ENCODE measurements around the gene CCNE1.
"Not testable (repeated sequence)": the region's sequence is repeated elsewhere in the genome, so short reads cannot be mapped to it uniquely, and the experiment has no call there.

CCNE1 gene

DNA sequence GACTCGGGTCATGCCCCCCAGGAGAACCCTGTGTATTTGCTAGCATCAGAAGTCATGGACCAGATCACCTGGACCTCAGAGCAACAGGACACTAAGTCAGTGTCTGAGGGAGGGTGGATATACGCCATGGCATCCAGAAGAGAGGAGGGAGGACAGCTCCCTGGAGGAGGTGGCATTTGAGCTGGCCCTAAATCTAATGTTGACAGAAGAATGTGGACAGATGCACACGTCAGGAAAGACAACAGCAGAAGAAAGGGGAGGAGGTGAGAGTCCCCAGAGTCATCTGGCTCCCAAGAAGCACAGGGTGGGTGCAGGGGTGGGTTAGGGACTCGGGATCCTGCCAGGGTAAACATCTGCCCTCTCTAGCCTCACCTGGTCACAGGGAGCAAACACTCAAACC lies 24.5 kb upstream of the CCNE1 start:
- DNase-seq (ENCODE audit: low read depth) = no peak

DNA sequence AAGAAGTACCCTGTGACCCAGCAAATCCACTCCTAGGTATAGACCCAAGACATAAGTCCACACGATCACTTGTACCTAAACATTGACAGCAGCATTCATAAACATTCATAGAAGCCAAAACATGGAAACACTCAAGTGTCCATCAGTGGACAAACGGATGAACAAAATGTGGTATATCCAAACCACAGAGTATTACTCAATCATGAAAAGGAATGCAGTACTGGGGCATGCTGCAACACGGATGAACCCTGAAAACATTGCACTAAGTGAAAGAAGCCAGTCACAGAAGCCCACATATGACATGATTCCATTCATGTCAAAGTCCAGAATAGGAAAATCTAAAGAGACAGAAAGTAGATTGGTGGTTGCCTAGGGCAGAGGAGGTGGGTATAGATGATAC lies 22.8 kb upstream of the CCNE1 start:
- DNase-seq (ENCODE audit: low read depth) = no peak

DNA sequence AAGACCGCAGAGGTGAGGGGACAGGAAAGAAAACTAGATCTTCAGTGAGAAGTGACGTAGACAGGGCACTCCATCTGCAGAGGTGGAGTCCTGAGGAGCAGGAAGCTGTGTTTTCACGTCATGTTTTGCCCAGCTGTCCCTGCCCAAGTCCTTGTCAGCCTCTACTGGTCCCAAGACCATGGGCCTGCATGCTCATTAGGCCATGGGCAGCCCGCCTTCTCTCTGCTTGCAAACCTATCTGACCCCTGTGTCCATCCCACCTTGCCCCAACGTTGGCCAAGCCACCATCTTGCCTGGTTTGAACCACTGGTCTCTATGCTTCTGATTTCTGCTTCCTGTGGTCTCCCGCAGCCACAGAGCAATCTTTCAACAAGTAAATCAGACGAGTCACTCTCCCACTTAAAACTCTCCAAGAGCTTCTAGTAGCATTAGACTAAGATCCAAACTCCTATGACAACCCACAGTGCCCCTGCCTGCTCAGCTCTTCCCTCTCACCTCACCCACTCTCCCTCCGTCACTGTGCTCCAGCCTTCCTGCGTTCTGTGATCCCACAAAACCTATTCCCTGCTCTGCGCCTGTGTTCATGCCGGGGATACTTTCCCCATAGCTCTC lies 18.6 kb upstream of the CCNE1 start:
- DNase-seq (ENCODE audit: low read depth) = no peak

DNA sequence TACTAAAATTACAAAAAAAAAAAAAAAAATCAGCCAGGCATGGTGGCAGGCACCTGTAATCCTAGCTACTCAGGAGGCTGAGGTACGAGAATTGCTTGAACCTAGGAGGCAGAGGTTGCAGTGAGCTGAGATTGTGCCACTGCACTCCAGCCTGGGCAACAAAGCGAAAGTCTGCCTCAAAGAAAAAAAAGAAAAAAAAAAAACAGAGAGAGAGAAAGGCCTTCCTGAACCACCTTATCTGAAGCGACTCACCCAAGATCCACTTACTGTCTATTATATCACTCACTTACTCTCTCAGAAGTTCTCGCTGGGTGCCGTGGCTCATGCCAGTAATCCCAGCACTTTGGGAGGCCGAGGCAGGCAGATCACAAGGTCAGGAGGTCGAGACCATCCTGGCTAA lies 17.3 kb upstream of the CCNE1 start:
- DNase-seq (ENCODE audit: low read depth) = not testable (repeated sequence)

DNA sequence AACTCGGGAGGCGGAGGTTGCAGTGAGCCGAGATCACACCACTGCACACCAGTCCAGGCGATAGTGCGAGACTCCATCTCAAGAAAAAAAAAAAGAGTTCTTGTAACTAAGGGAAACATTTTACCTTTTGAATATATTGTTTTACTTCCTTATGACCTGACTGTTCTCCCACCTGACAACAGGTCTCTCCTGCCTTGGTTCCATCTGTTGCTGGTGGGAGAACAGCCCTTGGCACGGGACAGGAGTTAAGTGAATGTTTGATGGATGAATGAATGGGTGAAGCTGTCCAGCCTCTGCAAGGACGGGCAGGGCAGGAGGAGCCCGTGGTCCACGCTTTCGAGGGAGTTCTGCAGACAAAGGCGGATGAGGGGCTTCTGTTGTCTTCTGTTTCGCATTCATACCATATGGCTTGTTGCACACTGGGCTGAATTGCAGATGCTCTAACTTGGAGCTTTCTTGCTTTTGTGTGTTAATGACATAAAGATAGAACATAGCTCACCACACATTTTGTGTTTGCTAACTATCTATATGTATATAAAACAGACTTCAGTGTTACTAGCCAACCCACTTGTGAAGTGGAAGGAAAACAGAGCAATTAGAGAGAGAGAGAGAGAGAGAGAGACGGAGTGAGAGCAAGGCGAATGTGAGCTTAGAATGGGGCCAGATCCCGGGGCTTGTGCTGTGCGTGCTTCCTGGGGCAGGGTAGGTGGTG lies 16.2 kb upstream of the CCNE1 start:
- DNase-seq (ENCODE audit: low read depth) = no peak

DNA sequence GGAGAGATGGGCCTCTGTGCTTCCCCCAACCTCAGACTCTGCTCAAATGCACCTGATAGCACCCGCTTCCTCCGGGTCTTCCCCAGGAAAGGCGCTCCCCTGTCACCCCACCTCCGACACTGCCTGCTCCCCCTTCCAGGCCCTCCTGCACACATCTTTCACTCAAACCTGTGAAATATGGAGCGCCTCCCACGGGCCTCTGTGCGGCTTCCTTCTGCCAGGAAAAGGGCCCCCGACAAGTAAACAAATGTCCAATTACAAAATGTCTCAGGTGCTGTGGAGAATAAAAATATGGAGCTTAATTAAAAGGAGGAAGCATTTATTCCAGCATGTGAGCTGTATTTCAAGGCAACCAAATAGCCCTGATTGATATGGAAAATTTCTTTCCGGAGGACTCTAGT lies 15.6 kb upstream of the CCNE1 start:
- no peak for DNase-seq (ENCODE audit: low read depth)

DNA sequence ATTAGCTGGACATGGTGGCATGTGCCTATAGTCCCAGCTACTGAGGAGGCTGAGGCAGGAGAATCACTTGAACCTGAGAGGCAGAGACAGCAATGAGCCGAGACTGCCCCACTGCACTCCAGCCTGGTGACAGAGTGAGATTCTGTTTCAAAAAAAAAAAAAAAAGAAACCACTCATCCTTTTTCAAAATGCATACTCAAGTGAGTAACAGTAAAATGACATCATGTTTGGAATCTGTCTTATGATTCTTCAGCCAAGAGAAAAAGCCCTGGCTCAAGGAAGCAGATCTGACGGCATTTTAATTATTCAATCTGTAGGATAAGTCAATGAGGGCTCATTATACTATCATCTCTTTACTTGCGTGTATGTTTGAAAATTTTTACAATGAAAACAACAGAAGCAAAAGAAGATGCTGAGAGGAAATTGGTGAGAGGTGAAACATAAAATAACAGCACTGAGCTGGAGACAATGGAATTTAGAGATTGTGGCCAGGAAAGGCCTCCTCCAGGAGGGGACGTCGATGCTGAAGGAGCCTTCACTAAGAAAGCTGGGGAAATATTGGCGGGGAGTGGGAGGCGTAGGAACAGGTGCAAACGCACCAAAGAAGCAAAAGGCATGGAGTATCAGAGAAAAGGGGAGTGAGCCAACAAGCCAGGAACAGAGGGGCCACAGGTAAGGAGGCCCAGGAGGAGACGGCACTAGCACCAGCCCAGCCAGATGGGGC lies 12.9 kb upstream of the CCNE1 start:
- no peak for DNase-seq (ENCODE audit: low read depth)

DNA sequence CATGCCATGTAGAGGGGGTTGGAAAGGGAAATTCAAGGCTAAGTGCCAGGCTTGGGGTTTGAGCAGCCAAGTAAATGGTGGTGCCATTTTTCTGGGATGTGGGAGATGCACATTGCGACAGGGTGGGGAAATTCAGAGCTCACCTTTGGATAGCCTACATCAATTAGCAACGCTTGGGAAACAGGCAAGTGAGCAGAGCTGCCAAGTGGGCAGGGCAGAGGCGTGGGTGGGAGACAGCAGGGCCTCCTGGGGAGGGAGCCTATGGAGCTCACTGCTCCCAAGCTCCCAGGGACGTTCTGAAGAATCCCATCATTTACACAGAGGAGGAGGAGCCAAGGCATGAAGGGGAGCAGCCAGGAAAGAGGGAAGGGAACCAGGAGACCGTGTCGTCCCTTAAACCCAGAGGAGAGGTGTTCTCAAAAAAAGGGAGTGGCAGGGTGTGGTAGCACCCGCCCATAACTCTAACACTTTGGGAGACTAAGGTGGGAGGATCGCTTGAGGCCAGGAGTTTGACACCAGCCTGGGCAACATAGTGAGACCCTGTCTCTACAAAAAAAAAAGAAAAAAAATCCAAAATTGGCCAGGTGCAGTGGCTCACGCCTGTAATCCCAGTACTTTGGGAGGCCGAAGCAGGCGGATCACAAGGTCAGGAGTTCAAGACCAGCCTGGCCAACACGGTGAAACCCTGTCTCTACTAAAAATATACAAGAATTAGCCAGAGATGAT lies 11.5 kb upstream of the CCNE1 start:
- no peak for DNase-seq (ENCODE audit: low read depth)

DNA sequence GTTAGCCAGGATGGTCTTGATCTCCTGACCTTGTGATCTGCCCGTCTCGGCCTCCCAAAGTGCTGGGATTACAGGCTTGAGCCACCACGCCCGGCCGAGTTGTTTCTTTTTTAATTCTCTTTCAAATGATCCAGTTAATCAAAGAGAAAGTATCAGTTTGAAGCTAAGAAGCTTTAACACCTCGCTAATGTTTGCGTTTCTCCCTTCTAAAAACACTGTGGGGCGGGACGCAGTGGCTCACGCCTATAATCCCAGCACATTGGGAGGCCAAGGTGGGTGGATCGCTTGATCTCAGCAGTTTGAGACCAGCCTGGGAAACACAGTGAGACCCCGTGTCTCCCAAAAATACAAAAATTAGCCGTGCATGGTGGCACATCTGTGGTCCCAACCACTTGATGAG lies 7.8 kb upstream of the CCNE1 start:
- DNase-seq (ENCODE audit: low read depth) = not testable (repeated sequence)

DNA sequence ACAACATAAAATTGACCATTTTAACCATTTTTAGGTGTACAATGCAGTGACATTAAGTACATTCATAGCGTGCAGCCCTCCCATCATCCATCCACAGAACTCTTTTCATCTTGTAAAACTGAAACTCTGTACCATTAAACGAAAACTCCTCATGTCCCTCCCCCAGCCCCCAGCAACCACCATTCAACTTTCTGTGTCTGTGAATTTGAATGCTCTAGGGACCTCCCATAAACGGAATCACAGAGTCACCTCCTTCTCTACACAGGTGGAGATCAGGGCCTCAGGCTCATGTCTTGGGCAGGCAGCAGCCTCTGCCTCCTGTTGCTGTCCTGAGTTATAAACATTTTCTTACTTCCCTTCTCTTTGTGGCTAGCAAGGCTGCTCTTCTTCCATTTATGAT lies 7.3 kb upstream of the CCNE1 start:
- DNase-seq (ENCODE audit: low read depth) = no peak

DNA sequence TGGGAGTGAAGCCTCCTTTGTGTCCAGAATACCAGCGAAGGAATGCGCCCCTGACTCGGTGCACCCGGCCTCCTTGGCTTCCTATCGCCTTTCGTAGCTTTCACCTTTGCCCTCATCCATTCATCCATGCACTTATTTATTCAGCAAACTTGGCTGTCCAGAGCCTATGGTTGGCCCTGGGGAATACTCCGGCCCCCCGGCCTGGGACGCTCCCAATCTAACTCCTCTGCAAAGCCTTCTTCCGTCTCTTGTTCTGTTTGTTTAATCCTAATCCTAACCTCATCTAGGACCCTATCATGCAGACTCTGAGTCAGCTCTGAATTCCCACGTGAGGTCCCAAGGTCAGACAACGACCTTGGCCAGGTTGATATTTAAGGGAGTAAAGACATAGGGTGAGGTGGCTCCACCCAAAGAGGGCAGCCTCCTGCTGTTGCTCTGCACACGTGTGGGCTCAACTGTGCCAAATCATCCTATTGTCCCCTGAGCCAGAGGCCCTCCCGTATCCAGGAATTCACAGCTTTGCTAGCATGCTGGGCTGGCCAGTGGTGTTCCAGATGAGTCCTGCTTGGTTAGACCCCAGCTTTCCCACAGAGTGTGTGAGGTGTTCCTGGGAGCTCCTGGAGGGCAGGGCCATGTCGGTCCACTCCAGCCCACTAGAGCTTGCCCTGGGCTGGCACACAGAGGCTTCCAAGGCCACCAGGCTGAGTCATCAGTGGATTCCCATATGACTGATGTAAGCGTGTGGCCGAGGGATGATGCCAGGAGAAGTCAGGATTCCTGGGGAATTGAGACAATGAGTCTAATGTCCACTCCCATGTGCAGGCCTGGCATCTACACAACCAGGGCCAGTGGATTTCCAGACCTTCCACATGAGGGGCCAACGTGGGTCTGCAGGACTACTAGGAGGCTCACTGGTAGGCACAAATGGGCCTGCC lies 6.5 kb upstream of the CCNE1 start:
- no peak for DNase-seq (ENCODE audit: low read depth)

DNA sequence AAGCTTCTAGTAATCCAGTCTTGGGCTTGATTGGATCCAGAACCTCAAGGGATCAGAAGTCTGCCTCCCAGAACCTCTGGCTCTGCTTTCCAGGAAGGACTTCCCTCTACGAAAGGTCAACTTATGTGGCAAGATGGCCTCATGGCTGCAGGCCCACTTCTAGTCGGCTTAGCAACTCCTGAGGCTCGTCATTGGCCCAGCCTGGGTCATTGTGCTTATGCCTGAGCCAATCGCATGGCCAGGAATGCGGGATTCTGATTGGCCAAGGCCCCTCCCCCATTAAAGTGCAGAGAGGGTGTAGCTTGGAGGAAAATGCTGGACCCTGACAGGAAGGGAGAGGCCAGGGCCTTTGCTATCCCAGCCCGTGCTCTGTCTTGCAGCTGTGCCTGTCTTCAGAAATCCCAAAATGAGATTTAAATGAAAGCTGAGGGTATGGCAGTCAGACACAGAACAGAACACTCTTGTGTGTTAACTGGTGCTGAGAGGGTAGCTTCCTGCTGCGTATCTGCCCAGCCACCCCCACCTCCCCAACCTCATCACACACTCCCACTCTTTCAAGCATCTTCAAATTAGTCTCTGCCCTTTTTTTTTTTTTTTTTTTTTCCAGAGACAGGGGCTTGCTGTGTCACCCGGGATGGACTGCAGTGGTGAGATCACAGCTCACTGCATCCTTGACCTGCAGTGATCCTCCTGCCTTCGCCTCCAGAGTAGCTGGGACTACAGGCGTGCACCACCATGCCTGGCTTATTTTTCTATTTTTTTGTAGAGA lies 5.5 kb upstream of the CCNE1 start:
- no peak for DNase-seq (ENCODE audit: low read depth)

DNA sequence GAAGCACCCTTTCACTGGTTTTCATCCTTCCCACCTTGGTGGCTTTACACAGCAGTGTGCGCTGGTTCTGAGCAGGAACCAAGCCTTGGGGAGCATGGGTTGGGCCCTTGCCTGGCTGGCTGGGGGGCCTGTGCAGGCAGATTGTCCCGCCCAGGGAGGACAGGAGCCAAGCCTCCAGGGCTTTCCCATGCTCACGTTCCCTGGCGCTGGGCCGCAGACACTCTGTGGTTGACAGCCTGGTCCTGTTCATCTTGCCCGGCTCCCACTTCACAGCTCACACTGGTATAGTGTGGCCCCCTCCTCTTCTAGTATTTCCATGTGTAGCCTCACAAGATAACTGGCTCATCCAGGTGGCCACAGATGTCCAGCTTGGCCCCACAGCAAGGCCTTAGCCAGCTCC lies 4.6 kb upstream of the CCNE1 start:
- DNase-seq (ENCODE audit: low read depth) = no peak

DNA sequence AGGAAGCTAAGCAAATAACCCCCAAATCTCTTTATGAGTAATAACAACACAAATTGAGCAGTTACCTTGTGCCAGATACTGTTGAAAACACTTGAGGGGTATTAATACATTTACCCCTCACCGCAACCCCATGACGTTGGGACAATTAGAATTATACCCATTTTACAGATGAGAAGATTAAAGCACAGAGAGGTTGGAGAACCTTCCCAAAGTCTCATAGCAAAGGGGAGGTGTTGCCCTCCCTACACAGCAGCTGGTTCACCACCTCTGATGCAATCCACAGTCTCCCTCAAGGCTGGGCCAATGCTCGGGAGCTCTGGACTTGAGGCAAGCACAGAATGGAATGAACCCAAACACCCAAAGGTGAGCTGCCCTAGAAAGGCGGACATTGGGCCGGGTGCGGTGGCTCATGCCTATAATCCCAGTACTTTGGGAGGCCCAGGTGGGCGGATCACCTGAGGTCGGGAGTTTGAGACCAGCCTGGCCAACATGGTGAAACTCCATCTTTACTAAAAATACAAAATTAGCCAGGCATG lies 3.9 kb upstream of the CCNE1 start:
- no peak for DNase-seq (ENCODE audit: low read depth)

DNA sequence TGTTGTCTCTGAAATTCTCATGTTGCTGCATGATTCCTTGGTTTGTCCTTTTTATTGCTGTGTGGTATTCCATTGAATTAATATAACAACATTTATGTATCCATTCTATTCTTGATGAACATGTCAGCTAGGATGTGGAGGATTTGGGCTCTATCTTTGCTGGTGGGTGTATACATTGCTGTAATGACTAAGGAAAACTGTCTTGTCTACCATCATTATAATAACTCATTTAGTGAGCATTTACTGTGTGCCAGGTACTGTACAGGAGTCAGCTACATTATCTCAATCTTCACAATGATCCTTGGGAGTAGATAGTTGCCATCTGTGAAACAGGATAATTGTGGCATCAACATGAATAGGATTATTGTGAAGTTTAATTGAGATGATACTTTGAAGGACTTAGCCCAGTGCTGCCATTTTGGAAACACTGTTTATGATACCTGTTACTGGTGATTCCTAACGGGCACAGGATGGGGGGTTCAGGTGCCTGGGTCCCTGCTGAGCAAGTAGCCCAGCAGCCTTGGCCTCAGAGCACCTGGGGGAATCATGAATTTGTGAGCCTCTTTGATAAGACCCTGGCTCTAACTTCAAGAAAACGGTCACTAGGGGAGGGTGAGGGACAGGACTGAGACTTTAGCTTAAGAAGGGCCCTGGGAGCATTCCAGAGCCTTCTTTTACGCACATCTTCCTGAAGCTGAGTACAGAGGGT lies 1.8 kb upstream of the CCNE1 start:
- no peak for DNase-seq (ENCODE audit: low read depth)

DNA sequence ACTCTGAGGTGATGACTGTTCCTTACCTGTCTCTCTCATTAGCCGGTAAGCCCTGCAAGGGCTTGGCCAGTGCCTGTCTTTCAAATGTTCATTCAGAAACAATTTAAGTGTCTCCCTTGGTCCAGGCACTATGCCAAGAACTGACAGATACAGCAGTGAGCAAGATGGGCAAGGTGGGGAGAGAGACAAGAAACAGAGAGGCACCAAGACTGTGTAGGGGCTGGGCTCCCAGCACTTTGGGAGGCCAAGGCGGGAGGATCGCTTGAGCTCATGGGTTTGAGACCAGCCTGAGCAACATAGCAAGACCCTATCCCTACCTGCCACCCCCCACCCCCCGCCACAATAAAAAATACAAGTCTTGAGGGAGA lies 1.3 kb upstream of the CCNE1 start:
- no peak for DNase-seq (ENCODE audit: low read depth)

DNA sequence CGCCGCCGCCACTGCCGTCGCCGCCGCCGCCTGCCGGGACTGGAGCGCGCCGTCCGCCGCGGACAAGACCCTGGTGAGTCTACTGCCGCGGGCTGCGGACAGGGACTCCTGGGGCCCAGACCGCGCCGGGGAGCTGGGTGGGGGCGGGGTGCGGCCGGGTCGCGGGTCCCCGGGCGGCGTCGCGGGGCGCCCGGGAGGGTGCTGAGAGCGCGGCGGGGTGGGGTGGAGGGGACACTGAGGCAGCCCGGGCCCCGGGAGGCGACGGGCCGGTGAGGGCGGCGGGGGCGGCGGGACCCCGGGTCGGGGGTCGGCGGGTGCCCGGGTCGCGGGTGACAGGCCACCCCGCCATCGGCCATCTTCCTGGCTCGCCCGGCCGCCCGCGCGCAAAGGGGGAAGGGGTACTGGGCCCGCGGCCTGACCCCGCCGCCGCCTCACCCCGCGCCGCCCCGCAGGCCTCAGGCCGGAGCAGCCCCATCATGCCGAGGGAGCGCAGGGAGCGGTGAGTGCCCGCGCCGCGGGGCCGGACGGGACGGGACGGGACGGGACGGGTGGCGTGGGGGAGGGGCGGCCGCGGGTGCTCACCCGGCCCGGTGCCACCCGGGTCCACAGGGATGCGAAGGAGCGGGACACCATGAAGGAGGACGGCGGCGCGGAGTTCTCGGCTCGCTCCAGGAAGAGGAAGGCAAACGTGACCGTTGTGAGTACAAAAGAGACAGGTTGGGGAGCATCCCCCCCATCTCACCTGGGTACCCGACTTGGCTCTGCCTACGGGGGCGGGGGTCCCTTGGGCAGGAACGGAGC lies 489 bp downstream of the CCNE1 start:
- no peak for DNase-seq (ENCODE audit: low read depth)

DNA sequence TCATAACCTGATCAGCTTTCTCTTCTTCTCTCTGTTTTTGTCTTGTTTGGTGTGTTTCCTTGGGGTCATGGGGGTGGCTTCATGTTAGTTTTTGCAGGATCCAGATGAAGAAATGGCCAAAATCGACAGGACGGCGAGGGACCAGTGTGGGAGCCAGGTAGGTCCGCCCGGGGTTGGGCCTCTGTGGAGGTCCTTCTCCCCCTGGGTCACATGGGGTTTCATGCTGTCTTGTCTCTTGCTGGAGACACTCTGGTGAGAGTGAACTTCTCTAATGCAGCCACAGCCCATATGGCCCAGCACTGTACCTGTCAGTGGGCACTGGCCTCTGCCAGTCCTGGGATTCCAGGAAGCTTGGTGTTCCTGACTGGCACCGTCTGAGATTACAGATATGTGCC lies 1.1 kb downstream of the CCNE1 start:
- DNase-seq (ENCODE audit: low read depth) = no peak

DNA sequence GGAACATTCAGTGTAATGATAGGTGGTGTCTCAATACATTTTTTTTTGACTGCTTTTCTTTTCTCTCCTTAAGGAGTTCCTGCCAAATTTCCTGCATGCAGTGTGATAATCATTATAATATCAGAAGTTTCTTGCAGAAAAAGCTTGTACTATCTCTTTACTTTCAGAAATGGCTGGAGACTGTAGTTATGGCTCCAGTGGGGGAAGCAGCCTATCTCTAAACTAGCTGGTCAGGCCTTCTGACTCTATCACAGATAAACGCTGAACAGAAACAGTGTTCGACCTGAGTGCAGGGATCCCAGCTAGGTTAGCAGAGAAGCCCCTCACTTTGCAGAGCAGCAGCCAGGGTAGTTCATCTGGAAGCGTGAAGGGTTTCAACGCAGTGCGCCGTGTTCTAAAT lies 1.9 kb downstream of the CCNE1 start:
- no peak for DNase-seq (ENCODE audit: low read depth)
